Measurements from ENCODE around the gene GMDS. TPM values are rescaled to one million over a fixed set of nuclear protein-coding genes. Genes with fewer than 3 reads are reported as not detected.
A peak's percentile ranks its signal among the peaks of the same experiment; 100 is the strongest.

Gene GMDS
- polyA plus RNA-seq, 1 donor = 60.1 TPM

GRCh38 chr6:1942834-1943233 lies 302.6 kb downstream of the GMDS start:
- no peak for DNase-seq

GRCh38 chr6:1941534-1941933 lies 303.9 kb downstream of the GMDS start:
- DNase-seq = no peak

- DNase-seq = peak; percentile 55
These were observed 305.0 kb downstream of the GMDS start for GRCh38 chr6:1940381-1940780.

GRCh38 chr6:1933292-1933691 lies 312.1 kb downstream of the GMDS start:
- no peak for DNase-seq

- DNase-seq = no peak
These were observed 313.6 kb downstream of the GMDS start for GRCh38 chr6:1931817-1932216.

GRCh38 chr6:1930356-1930755 lies 315.0 kb downstream of the GMDS start:
- no peak for DNase-seq

GRCh38 chr6:1929931-1930330 lies 315.5 kb downstream of the GMDS start:
- DNase-seq = no peak

GRCh38 chr6:1925743-1926430 lies 319.5 kb downstream of the GMDS start:
- no peak for DNase-seq

GRCh38 chr6:1923449-1923848 lies 322.0 kb downstream of the GMDS start:
- DNase-seq = no peak

GRCh38 chr6:1917626-1918371 lies 327.6 kb downstream of the GMDS start:
- DNase-seq = no peak

- no peak for DNase-seq
These were observed 328.9 kb downstream of the GMDS start for GRCh38 chr6:1916334-1917070.

- no peak for DNase-seq
These were observed 330.2 kb downstream of the GMDS start for GRCh38 chr6:1915226-1915625.

GRCh38 chr6:1913577-1913976 lies 331.8 kb downstream of the GMDS start:
- no peak for DNase-seq

- no peak for DNase-seq
These were observed 332.7 kb downstream of the GMDS start for GRCh38 chr6:1912731-1913130.

GRCh38 chr6:1911474-1911873 lies 333.9 kb downstream of the GMDS start:
- no peak for DNase-seq

- no peak for DNase-seq
These were observed 334.6 kb downstream of the GMDS start for GRCh38 chr6:1910621-1911407.

- DNase-seq = no peak
These were observed 336.6 kb downstream of the GMDS start for GRCh38 chr6:1908784-1909183.

GRCh38 chr6:1906609-1907008 lies 338.8 kb downstream of the GMDS start:
- DNase-seq = no peak

GRCh38 chr6:1906014-1906413 lies 339.4 kb downstream of the GMDS start:
- DNase-seq = no peak

GRCh38 chr6:1904898-1905297 lies 340.5 kb downstream of the GMDS start:
- DNase-seq = no peak

- no peak for DNase-seq
These were observed 341.0 kb downstream of the GMDS start for GRCh38 chr6:1904466-1904799.

- peak; percentile 91 for DNase-seq
These were observed 341.5 kb downstream of the GMDS start for GRCh38 chr6:1903780-1904465.

Data from left kidney (tissue), 2 donors.